GM19463 (cell line): Measurements from ENCODE around the gene SLC25A25.

ENCODE experiments used
- ATAC-seq: cut with Tn5 transposase; IDR thresholded peaks from one replicate; pipeline ENCODE4 v1.9.1; 2021; ENCODE audit warnings: mild to moderate bottlenecking, moderate library complexity; ENCODE audit not compliant: unreplicated experiment

The SLC25A25 gene

GRCh38 chr9:128096616-128097536 is 28.8 kb downstream of the SLC25A25 start:
- ATAC-seq = no peak

DNA sequence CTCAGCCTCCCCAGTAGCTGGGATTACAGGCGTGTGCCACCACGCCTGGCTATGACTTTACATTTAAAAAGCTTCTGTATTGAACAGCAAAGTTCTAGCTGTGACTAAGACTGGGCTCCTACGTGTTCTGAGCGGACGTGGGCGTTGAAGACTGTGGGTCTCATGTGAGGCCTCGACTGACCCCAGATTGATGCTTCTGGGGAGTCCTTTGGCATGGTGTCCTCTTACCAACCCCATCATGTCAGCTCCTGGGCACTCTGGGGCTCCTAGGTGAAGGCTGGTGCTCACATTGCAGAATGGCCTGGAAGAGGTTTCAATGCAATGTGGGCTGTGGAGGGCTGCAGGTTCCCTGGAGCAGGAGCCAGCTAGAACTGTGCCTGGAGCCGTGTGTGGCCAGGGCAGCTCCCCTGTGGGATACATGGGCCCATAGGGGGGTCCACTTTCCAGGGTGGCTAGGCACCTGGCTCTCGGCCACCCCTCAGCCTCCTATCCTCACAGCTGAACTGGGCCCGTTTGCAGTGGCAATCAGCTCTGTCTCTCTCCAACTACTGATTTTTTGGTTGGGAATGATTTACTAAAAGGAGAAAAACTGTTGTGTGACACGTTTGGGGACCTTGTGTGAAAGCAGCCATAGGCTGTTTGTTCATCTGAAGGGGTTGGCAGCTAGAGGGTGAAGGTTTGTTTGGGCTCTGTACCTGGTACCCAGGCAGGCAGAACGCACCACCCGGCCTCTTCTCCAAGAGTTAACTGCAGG is 29.7 kb downstream of the SLC25A25 start:
- ATAC-seq = no peak

DNA sequence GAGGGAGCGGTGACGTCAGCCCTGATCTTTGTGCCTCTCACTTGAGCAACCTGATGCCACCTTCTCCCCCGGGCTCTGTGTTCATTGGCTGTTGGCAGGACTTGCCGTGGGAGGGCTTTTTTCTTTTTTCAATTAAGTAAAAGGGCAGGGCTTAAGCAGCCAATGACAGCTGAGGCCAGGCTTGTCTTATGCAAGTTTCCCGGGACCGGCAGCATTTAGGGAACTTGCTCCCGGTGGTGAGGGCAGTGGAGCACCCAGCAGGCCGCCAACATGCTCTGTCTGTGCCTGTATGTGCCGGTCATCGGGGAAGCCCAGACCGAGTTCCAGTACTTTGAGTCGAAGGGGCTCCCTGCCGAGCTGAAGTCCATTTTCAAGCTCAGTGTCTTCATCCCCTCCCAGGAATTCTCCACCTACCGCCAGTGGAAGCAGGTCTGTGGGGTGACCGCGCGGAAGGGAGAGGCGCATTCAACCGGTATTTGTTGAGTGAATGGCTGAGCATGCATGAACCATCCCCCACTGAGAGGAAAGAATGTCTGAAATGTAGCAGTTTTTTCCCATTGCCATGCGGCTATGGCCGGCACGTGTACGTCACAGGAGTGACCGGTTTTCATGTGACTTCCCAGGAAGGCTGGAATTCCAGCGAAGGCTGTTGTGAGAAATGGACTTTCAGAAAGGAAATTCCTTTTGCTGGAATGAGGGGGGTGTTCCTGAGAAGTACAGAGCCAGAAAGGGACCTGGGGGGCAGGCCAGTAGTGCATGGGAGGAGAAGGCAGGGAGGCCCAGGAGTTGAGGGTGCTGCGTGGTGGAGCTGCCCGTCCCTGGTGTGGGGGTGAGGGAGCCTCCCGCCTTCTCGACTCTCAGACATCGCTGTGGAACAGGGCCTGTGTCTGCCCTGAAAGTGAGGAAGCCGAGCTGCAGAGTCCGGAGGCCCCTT is 30.5 kb downstream of the SLC25A25 start:
- ATAC-seq = no peak

GRCh38 chr9:128099231-128099931 is 31.3 kb downstream of the SLC25A25 start:
- no peak for ATAC-seq

- no peak for ATAC-seq
These were observed 32.0 kb downstream of the SLC25A25 start for GRCh38 chr9:128099932-128100491.

DNA sequence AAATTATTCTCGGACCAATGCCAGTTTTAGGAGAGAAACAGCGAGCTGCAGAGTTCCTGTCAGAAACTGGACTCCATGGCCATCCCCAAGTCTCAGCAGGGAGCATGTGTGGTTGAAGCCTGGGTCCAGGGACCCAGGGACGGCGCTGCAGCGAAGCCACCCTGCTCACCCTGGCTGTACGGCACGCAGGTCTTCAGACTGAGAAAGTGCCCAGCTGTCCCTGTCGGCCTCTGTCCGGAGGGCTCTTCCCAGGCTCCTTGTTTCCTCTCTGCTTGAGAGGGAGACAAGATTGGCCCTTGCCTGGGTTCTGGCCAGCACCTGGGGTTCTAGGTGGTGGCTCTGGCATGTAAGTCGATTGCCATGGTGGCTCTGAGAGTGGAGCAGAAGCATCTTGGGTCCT is 32.5 kb downstream of the SLC25A25 start:
- ATAC-seq = no peak

- no peak for ATAC-seq
These were observed 33.2 kb downstream of the SLC25A25 start for GRCh38 chr9:128101231-128101661.

DNA sequence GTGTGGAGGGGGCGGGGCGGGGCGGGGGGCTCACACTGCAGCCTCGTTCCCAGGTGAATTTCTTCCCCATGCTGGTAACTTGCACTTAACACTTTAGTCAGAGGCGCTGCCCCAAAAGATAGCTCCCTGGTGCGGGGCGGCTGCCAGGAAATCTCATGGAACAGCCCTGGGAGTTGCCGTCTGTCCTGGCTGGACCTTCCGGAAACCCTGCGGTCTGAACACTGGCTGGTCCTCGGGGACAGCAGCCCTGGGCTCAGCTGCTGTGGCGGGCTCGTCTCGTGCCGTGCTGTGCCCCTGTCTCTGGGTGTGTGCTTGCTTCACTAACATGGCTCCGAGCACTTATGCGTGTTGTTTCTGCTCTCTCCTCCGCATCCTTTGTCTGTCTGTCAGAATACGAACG is 33.7 kb downstream of the SLC25A25 start:
- no peak for ATAC-seq

DNA sequence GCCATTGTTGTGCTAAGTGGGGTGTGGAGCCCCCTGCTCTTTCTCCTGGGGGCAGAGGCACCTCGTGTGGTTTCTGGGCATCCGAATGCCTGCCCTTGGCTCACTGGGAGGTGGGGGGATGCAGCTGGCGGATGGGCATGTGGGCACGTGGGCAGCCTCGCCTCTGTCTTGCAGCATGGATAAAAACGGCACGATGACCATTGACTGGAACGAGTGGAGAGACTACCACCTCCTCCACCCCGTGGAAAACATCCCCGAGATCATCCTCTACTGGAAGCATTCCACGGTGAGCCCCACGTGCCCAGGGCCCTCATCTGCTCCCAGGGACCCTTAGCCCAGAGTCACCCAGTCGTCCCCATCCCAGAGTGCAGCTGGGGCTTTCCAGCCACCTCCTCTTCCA is 34.2 kb downstream of the SLC25A25 start:
- no peak for ATAC-seq

DNA sequence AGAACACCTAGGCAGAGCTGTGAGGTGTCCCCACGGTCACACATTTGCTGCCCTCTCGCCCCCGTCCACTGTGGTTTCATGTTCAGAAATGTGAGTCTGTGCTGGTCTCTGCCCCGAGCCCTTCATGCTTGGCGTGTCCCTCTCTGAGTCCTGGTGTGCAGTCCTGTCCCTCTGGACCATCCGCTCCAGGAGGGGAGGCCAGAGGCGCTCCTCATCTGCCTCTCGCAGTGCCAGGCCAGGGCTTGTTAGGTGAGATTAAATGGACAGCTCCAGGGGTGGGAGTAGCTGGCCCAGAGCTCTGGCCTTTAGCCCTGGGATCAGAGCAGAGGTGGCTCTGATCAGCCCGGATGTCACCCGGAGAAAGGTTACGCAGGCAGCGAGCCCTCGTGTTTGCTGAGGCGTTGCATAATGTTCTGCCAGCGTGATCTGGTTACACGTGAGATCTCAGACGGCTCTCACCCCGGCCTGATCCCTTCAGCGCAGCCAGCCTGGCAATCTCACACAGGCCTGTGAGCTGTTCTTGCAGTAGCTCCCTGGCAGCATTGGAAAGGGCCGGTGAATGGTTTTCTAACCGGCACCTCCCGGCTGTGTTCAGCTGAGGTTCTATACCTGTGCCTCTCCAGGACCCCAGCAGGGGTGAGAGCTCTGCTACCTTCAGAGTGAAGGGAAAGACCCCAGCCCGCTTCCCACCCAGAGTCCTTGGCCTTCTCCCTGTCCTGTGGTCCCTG is 35.0 kb downstream of the SLC25A25 start:
- no peak for ATAC-seq

- no peak for ATAC-seq
These were observed 35.5 kb downstream of the SLC25A25 start for GRCh38 chr9:128103589-128103962.

- no peak for ATAC-seq
These were observed 36.2 kb downstream of the SLC25A25 start for GRCh38 chr9:128104171-128104618.

DNA sequence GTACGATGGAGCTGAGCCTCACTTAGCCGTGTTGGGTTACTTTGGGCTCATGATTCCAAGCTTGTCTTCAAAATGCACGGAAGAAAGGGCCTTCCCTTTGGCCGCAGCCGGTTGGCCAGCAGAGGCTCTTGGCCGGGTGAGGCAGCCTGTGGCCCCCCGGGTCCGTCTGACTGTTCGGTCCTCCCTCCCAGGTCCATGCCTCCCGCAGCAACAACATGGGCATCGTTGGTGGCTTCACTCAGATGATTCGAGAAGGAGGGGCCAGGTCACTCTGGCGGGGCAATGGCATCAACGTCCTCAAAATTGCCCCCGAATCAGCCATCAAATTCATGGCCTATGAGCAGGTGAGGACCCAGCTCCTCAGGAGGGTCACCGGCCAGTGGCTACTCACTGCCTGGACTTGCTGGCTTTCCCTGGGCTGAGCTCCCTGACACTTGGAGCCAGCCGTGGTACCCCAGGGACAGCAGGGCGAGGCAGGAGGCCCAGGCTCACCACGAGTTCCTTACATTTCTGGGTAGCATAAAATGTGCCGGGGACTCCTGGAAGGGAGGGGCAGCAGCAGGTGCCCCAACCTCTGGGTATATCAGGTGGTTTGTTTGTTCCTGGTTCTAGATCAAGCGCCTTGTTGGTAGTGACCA is 37.6 kb downstream of the SLC25A25 start:
- no peak for ATAC-seq

DNA sequence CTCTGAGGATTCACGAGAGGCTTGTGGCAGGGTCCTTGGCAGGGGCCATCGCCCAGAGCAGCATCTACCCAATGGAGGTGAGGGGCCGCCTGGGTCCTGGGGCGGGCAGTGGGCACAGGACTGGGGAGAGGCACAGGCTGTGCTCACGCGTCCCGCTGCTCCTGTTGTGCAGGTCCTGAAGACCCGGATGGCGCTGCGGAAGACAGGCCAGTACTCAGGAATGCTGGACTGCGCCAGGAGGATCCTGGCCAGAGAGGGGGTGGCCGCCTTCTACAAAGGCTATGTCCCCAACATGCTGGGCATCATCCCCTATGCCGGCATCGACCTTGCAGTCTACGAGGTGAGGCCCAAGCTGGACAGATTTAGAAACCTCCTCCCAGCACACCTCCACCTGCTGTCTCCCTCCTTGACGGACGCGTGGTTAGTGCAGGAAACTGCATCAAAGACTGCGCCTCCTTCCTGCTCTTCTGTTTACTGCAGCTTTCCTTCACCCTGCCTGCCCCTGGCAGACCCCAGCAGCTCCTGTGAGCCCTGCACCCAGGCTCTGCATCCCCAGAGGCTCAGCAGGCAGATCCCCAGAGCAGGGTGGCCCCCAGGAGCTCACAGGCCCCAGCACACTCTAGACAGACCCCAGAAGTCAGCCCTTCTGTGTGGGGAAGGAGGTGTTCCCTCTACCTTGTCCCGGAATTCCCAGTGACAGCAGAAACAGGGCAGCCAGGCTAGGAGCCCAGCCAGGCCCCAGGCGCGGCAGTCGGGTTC is 38.3 kb downstream of the SLC25A25 start:
- no peak for ATAC-seq

DNA sequence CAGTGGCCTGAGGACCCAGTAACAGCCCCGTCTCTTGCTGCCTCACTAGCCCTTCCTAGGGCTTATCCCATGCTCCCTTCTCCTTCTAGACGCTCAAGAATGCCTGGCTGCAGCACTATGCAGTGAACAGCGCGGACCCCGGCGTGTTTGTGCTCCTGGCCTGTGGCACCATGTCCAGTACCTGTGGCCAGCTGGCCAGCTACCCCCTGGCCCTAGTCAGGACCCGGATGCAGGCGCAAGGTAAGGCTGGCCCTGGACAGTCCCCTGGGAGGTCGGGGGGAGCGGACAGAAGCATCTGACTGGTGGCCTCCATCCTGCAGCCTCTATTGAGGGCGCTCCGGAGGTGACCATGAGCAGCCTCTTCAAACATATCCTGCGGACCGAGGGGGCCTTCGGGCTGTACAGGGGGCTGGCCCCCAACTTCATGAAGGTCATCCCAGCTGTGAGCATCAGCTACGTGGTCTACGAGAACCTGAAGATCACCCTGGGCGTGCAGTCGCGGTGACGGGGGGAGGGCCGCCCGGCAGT is 39.0 kb downstream of the SLC25A25 start:
- ATAC-seq = no peak

GRCh38 chr9:128107468-128108268 is 39.6 kb downstream of the SLC25A25 start:
- no peak for ATAC-seq
